HepG2 (cell line): ENCODE data around the gene HTRA2. TPM values are rescaled to one million over a fixed set of nuclear protein-coding genes. Genes with fewer than 3 reads are reported as not detected.

Experiments
- ARHGAP35 ChIP-seq: sonication (generic); formaldehyde crosslinking; IDR thresholded peaks from 2 replicates; pipeline ENCODE4 v1.9.0; 2022; ENCODE audit warnings: mild to moderate bottlenecking, inconsistent platforms, moderate library complexity, missing genetic modification reagents, borderline replicate concordance
- ARNTL ChIP-seq: sonication (generic); formaldehyde crosslinking; IDR thresholded peaks from 2 replicates; pipeline ENCODE4 v1.4.0; 2020; ENCODE audit warnings: mild to moderate bottlenecking, missing genetic modification reagents
- DNMT1 ChIP-seq: sonication (generic); formaldehyde crosslinking; IDR thresholded peaks from 2 replicates; pipeline ENCODE4 v1.5.1; 2020; ENCODE audit warnings: mild to moderate bottlenecking, missing genetic modification reagents
- ETV5 ChIP-seq: IDR thresholded peaks from 2 replicates; pipeline ENCODE4 v1.6.1; 2018; ENCODE audit warnings: missing biosample characterization, missing genetic modification reagents, inconsistent platforms, borderline replicate concordance
- FOXK1 ChIP-seq: sonication (generic); formaldehyde crosslinking; IDR thresholded peaks from 2 replicates; pipeline ENCODE4 v1.4.0; 2020; ENCODE audit warnings: low read depth, missing genetic modification reagents, borderline replicate concordance
- JUND ChIP-seq: sonication (generic); formaldehyde crosslinking; IDR thresholded peaks from 2 replicates; pipeline ENCODE4 v1.8.0; 2022; ENCODE audit warnings: mild to moderate bottlenecking, missing genetic modification reagents
- KAT7 ChIP-seq: IDR thresholded peaks from 2 replicates; pipeline ENCODE4 v1.6.1; 2018; ENCODE audit warnings: borderline replicate concordance, missing compliant biosample characterization
- NR3C1 ChIP-seq: sonication (generic); formaldehyde crosslinking; IDR thresholded peaks from 2 replicates; pipeline ENCODE4 v1.4.0; 2020; ENCODE audit warnings: missing genetic modification reagents
- SRF ChIP-seq: IDR thresholded peaks from 2 replicates; pipeline ENCODE4 v1.6.1; 2011; ENCODE audit warnings: mild to moderate bottlenecking, low read depth, low read length, moderate library complexity
- TBP ChIP-seq: sonication (generic); formaldehyde crosslinking; IDR thresholded peaks from 2 replicates; pipeline ENCODE4 v1.5.0; 2020; ENCODE audit warnings: missing genetic modification reagents
- XBP1 ChIP-seq: sonication (generic); formaldehyde crosslinking; IDR thresholded peaks from 2 replicates; pipeline ENCODE4 v1.5.0; 2020; ENCODE audit warnings: missing genetic modification reagents
- ZMYM4 ChIP-seq: sonication (generic); formaldehyde crosslinking; IDR thresholded peaks from 2 replicates; pipeline ENCODE4 v1.8.1; 2023; ENCODE audit warnings: mild to moderate bottlenecking, missing genetic modification reagents
- ZNF124 ChIP-seq: sonication (generic); formaldehyde crosslinking; IDR thresholded peaks from 2 replicates; pipeline ENCODE4 v1.4.0; 2020; ENCODE audit warnings: missing genetic modification reagents
- ZNF224 ChIP-seq: sonication (generic); formaldehyde crosslinking; IDR thresholded peaks from 2 replicates; pipeline ENCODE4 v1.5.0; 2020; ENCODE audit warnings: mild to moderate bottlenecking, missing genetic modification reagents
- ZNF256 ChIP-seq: sonication (generic); formaldehyde crosslinking; conservative IDR thresholded peaks from 2 replicates; pipeline ENCODE4 v1.4.0; 2020; ENCODE audit warnings: missing genetic modification reagents
- ZNF264 ChIP-seq: sonication (generic); formaldehyde crosslinking; IDR thresholded peaks from 2 replicates; pipeline ENCODE4 v1.4.0; 2020; ENCODE audit warnings: missing genetic modification reagents
- ZNF296 ChIP-seq: sonication (generic); formaldehyde crosslinking; conservative IDR thresholded peaks from 2 replicates; pipeline ENCODE4 v1.5.0; 2020; ENCODE audit warnings: mild to moderate bottlenecking, missing genetic modification reagents
- ZNF34 ChIP-seq: sonication (generic); formaldehyde crosslinking; IDR thresholded peaks from 2 replicates; pipeline ENCODE4 v1.4.0; 2020; ENCODE audit warnings: mild to moderate bottlenecking, missing genetic modification reagents, borderline replicate concordance
- ZNF597 ChIP-seq: sonication (generic); formaldehyde crosslinking; IDR thresholded peaks from 2 replicates; pipeline ENCODE4 v1.5.0; 2020; ENCODE audit warnings: missing genetic modification reagents
- polyA plus RNA-seq, 8 experiments: library from polyadenylated mRNA; depleted of rRNA in 3 of 8; stranded (reverse) in 7 of 8; unstranded in 1 of 8; fragments of >200 nt; fragmentation: Illumina TruSeq in 4 of 8; extraction: Trizol in 4 of 8; gene quantifications; 2 replicates each; pipeline versions ENCODE4 v1.2.1 to v1.2.3, GENCODE V29; 2011 to 2016; ENCODE audit warnings: low read depth in 4 of 8, missing spikeins in 1 of 8, mixed read lengths in 1 of 8; ENCODE audit not compliant: insufficient read depth in 1 of 8
- total RNA-seq, 5 experiments: library from RNA; depleted of rRNA; stranded (reverse); fragments of >200 nt; fragmentation: Illumina TruSeq; extraction: Trizol; gene quantifications; 2 replicates each; pipeline ENCODE4 v1.2.3, GENCODE V29; 2016; ENCODE audit warnings: low read depth in 1 of 5
- TF ChIP-seq, protein P1 (sequence below): IDR thresholded peaks from 2 replicates; pipeline ENCODE4 v1.6.1; 2016
- TF ChIP-seq, protein P2 (sequence below): IDR thresholded peaks from 2 replicates; pipeline ENCODE4 v1.6.1; 2016; ENCODE audit warnings: missing compliant biosample characterization, missing genetic modification reagents, borderline replicate concordance
- TF ChIP-seq, protein P3 (sequence below): sonication (generic); formaldehyde crosslinking; IDR thresholded peaks from 2 replicates; pipeline ENCODE4 v1.8.0; 2022; ENCODE audit warnings: mild to moderate bottlenecking, missing genetic modification reagents; ENCODE audit not compliant: insufficient replicate concordance
- TF ChIP-seq, protein P4 (sequence below): sonication (generic); formaldehyde crosslinking; IDR thresholded peaks from 2 replicates; pipeline ENCODE4 v1.5.0; 2020; ENCODE audit warnings: mild to moderate bottlenecking, missing genetic modification reagents

HTRA2 gene
- total and polyA plus RNA-seq, 2 of the 13 experiments (the other 11 are each of a cell fraction or from before 2014, with no cell fraction given) = 47.7 to 50.3 TPM

DNA sequence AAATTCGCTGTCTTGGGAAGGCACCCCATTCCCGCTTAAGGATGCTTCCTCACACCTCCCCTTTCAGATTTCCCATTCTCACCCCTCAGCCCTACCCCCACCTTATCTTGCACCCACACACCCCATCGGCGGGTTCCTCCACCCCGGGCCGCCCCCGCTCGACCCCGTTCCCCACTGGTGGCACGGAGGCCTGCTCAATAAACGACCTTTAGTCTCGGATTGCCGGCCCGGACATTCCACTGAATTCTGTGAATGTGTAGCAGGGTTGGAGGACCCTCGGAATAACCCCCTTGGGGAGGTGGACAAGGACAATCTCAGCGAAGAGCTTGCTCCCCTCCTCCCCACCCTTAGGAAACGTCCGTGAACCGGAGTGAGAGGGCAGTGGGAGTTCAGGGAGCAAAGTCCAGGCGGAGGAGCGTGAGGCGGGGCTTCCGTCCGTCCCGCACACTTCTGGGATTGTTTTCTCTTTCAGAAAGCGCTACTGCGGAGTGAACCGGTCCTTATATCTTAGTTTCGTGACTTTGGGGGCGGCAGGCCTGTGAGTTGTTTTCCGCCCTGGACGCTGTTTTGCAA lies 27.5 kb upstream of the HTRA2 start (continued):
- TF ChIP-seq, protein P1, sequence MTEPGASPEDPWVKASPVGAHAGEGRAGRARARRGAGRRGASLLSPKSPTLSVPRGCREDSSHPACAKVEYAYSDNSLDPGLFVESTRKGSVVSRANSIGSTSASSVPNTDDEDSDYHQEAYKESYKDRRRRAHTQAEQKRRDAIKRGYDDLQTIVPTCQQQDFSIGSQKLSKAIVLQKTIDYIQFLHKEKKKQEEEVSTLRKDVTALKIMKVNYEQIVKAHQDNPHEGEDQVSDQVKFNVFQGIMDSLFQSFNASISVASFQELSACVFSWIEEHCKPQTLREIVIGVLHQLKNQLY (CRISPR knock-in tag) = peak; percentile 20; the same call in 1 of the 2 replicates
- TF ChIP-seq ZNF256 (CRISPR knock-in tag) (no peak; the same call in 1 of the 2 replicates), ARHGAP35 (CRISPR knock-in tag) (no peak; the same call in 1 of the 2 replicates), XBP1 (CRISPR knock-in tag) (no peak), ARNTL (CRISPR knock-in tag) (no peak), ZNF124 (CRISPR knock-in tag) (no peak), ZMYM4 (no peak), TBP (CRISPR knock-in tag) (no peak), ETV5 (CRISPR knock-in tag) (peak; percentile 77; the same call in 1 of the 2 replicates), ZNF296 (CRISPR knock-in tag) (no peak), ZNF597 (CRISPR knock-in tag) (no peak), SRF (no peak), ZNF34 (CRISPR knock-in tag) (no peak), ZNF224 (no peak), DNMT1 (CRISPR knock-in tag) (no peak; the same call in 1 of the 2 replicates), KAT7 (no peak), FOXK1 (no peak; the same call in 1 of the 2 replicates), JUND (CRISPR knock-in tag) (no peak), ZNF264 (CRISPR knock-in tag) (peak; percentile 40; the same call in 1 of the 2 replicates), NR3C1 (no peak)
- TF ChIP-seq, protein P2, sequence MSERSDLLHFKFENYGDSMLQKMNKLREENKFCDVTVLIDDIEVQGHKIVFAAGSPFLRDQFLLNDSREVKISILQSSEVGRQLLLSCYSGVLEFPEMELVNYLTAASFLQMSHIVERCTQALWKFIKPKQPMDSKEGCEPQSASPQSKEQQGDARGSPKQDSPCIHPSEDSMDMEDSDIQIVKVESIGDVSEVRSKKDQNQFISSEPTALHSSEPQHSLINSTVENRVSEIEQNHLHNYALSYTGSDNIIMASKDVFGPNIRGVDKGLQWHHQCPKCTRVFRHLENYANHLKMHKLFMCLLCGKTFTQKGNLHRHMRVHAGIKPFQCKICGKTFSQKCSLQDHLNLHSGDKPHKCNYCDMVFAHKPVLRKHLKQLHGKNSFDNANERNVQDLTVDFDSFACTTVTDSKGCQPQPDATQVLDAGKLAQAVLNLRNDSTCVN = peak; percentile 18; the same call in 1 of the 2 replicates
- TF ChIP-seq, protein P3, sequence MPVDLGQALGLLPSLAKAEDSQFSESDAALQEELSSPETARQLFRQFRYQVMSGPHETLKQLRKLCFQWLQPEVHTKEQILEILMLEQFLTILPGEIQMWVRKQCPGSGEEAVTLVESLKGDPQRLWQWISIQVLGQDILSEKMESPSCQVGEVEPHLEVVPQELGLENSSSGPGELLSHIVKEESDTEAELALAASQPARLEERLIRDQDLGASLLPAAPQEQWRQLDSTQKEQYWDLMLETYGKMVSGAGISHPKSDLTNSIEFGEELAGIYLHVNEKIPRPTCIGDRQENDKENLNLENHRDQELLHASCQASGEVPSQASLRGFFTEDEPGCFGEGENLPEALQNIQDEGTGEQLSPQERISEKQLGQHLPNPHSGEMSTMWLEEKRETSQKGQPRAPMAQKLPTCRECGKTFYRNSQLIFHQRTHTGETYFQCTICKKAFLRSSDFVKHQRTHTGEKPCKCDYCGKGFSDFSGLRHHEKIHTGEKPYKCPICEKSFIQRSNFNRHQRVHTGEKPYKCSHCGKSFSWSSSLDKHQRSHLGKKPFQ (CRISPR knock-in tag) = no peak
- TF ChIP-seq, protein P4, sequence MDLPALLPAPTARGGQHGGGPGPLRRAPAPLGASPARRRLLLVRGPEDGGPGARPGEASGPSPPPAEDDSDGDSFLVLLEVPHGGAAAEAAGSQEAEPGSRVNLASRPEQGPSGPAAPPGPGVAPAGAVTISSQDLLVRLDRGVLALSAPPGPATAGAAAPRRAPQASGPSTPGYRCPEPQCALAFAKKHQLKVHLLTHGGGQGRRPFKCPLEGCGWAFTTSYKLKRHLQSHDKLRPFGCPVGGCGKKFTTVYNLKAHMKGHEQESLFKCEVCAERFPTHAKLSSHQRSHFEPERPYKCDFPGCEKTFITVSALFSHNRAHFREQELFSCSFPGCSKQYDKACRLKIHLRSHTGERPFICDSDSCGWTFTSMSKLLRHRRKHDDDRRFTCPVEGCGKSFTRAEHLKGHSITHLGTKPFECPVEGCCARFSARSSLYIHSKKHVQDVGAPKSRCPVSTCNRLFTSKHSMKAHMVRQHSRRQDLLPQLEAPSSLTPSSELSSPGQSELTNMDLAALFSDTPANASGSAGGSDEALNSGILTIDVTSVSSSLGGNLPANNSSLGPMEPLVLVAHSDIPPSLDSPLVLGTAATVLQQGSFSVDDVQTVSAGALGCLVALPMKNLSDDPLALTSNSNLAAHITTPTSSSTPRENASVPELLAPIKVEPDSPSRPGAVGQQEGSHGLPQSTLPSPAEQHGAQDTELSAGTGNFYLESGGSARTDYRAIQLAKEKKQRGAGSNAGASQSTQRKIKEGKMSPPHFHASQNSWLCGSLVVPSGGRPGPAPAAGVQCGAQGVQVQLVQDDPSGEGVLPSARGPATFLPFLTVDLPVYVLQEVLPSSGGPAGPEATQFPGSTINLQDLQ (CRISPR knock-in tag) = no peak
